ENCODE measurements around the gene RNASEL. TPM values are rescaled to one million over a fixed set of nuclear protein-coding genes. Genes with fewer than 3 reads are reported as not detected.

The RNASEL gene, protein sequence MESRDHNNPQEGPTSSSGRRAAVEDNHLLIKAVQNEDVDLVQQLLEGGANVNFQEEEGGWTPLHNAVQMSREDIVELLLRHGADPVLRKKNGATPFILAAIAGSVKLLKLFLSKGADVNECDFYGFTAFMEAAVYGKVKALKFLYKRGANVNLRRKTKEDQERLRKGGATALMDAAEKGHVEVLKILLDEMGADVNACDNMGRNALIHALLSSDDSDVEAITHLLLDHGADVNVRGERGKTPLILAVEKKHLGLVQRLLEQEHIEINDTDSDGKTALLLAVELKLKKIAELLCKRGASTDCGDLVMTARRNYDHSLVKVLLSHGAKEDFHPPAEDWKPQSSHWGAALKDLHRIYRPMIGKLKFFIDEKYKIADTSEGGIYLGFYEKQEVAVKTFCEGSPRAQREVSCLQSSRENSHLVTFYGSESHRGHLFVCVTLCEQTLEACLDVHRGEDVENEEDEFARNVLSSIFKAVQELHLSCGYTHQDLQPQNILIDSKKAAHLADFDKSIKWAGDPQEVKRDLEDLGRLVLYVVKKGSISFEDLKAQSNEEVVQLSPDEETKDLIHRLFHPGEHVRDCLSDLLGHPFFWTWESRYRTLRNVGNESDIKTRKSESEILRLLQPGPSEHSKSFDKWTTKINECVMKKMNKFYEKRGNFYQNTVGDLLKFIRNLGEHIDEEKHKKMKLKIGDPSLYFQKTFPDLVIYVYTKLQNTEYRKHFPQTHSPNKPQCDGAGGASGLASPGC
- total RNA-seq (1 to 10 TPM; 1.5 to 4.7 (median 3.5) TPM), polyA plus RNA-seq (1 to 10 TPM; 1.4 to 2.2 TPM)
- long read RNA-seq, donor 1, full-length matches to known transcripts: 1 of 6 reads
- long read RNA-seq, donor 1, partial matches to known transcripts: 4 of 6 reads
- long read RNA-seq, donor 1, other reads (novel, unspliced or antisense): 1 of 6 reads
- long read RNA-seq, donor 2, full-length matches to known transcripts: 9 of 12 reads
- long read RNA-seq, donor 2, partial matches to known transcripts: 3 of 12 reads
- long read RNA-seq, donor 2, other reads (novel, unspliced or antisense): 0 of 12 reads
- long read RNA-seq, donor 3, full-length matches to known transcripts: 2 of 18 reads
- long read RNA-seq, donor 3, partial matches to known transcripts: 14 of 18 reads
- long read RNA-seq, donor 3, other reads (novel, unspliced or antisense): 2 of 18 reads

DNA sequence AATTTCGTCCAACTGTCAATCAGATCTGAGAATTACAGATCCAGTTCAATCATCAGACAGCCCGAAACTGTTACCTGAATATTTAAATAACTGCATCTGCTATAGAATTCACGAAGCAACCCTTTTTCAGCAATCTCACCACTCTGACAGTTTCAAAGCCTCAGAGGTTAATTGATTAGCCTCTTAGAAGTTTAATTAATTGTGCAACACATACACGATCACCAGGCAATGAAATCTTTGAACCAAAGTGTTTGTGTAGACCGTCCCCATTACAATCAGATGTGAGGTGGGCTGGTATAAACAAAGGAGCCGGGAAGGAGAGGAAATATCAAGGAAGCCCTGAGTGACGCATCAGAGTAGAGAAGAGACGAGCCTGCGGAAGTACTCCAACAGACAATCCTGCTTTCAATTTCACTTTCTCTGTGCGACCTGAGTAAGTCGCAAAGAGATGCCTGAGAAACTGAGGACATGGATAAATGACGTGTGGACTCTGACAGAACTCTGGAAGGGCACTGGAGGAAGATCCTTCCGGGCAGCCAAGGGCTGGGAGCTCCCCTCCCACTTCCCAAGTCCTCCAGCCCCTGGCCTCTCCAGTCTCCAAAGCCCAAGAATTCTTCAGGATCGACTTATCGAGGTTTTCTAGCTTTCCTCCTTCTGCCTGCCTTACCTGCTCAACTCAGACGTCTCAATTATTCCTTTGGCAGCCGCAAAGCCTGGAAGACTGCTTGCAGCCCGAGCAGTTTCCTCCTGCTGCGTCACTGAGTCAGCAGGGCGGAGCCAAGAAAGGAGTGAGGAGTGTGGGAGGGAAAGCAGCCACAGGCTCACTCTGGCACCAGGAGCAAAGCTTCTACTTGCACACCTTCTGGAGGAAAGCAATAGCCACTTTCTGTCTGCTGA is at the start of gene RNASEL:
Gene RNASEL, minus strand, starts transcription at position 757 of the 897 bp plus-strand sequence. CDS start 2,450 bp downstream, outside the sequence.
- peaks cover 0 to 12% (median 0%) of the 10 kb centered on the region in 9 donors for H3K36me3 ChIP-seq
- peak within 1 kb of the TSS; percentile 68 to 99 (median 88) for H3K27ac ChIP-seq
- WGBS, 2 donors: 11 to 14% methylated on average over 20 of the region's 20 CpGs
- peak; percentile 88 to 95 (median 94) for ATAC-seq
- TF ChIP-seq, protein P1, sequence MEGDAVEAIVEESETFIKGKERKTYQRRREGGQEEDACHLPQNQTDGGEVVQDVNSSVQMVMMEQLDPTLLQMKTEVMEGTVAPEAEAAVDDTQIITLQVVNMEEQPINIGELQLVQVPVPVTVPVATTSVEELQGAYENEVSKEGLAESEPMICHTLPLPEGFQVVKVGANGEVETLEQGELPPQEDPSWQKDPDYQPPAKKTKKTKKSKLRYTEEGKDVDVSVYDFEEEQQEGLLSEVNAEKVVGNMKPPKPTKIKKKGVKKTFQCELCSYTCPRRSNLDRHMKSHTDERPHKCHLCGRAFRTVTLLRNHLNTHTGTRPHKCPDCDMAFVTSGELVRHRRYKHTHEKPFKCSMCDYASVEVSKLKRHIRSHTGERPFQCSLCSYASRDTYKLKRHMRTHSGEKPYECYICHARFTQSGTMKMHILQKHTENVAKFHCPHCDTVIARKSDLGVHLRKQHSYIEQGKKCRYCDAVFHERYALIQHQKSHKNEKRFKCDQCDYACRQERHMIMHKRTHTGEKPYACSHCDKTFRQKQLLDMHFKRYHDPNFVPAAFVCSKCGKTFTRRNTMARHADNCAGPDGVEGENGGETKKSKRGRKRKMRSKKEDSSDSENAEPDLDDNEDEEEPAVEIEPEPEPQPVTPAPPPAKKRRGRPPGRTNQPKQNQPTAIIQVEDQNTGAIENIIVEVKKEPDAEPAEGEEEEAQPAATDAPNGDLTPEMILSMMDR (IDR thresholded peaks at IDR 0.05): no peak
- intact Hi-C loops (cut with DNase I): loop anchor here in 1 of 10 donors (5.0 kb wide), 1 partner anchor 141 kb away; no protein-coding TSS in a partner anchor
- H3K27me3 ChIP-seq: no peaks in the 10 kb centered on the region
- DNase-seq: peak; percentile 68 to 71
- no peaks in the 10 kb centered on the region for H3K9me3 ChIP-seq
- peaks cover 4 to 46% (median 22%) of the 10 kb centered on the region in 9 donors for H3K4me1 ChIP-seq
- H3K4me3 ChIP-seq: peak within 1 kb of the TSS; percentile 51 to 84 (median 68)

DNA sequence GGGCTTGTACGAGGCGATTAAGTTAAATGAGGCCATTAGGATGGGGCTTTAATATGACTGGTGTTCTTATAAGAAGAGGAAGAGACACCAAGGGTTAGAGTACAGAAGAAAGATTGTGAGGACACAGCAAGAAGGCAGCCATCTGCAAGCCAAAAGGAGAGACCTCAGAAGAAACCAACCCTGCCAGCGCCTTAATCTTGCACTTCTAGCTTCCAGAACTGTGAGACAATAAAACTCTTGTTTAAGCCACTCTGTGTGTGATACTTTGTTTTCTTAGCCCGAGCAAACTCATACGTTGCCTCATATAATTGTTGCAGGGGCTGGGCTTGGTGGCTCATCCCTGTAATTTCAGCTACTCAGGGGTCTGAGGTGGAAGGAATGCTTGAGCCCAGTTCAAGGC is 48.7 kb upstream of the RNASEL start:
- no peaks in the 10 kb centered on the region for H3K9me3 ChIP-seq
- TF ChIP-seq, protein P1 (IDR thresholded peaks at IDR 0.05): no peak
- no peaks in the 10 kb centered on the region for H3K36me3 ChIP-seq
- no peak for ATAC-seq
- no peaks in the 10 kb centered on the region for H3K27me3 ChIP-seq
- peaks cover 0 to 8% (median 0%) of the 10 kb centered on the region in 9 donors for H3K4me1 ChIP-seq
- no peak overlapping the region for H3K4me3 ChIP-seq
- DNase-seq: no peak
- no peak overlapping the region for H3K27ac ChIP-seq
- 91 to 92% methylated on average over 5 of the region's 5 CpGs for WGBS, 2 donors
- intact Hi-C loops (cut with DNase I): no loop called here

DNA sequence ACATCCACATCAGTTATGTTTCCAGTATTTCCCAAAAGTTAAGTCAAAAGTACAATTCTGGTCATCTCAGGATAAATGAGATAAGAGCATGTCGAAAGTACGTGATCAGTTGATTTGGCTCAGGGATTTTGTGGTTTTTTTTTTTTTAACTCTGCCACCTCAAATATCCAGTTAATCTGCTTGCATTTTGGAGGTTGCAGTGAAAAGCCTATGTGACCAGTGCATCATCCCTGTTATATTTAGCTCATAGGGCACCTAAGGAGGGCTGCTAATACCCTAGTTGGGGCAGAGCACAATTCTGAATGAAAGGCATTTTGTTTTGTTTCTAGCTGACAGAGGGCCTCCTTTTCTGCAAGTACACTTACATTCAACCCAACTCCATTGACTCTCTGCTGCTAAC is 46.8 kb upstream of the RNASEL start:
- H3K4me1 ChIP-seq: peaks cover 0 to 16% (median 0%) of the 10 kb centered on the region in 9 donors
- TF ChIP-seq, protein P1 (IDR thresholded peaks at IDR 0.05): no peak
- H3K27ac ChIP-seq: no peak overlapping the region
- H3K27me3 ChIP-seq: no peaks in the 10 kb centered on the region
- no peak for DNase-seq
- H3K36me3 ChIP-seq: no peaks in the 10 kb centered on the region
- intact Hi-C loops (cut with DNase I): no loop called here
- 82 to 89% methylated on average over 2 of the region's 2 CpGs for whole genome bisulfite sequencing, 2 donors
- no peak overlapping the region for H3K4me3 ChIP-seq
- H3K9me3 ChIP-seq: no peaks in the 10 kb centered on the region
- no peak for ATAC-seq

All from heart right ventricle (tissue), 16 donors.